Measurements from ENCODE around the gene AJAP1.

AJAP1 gene

DNA sequence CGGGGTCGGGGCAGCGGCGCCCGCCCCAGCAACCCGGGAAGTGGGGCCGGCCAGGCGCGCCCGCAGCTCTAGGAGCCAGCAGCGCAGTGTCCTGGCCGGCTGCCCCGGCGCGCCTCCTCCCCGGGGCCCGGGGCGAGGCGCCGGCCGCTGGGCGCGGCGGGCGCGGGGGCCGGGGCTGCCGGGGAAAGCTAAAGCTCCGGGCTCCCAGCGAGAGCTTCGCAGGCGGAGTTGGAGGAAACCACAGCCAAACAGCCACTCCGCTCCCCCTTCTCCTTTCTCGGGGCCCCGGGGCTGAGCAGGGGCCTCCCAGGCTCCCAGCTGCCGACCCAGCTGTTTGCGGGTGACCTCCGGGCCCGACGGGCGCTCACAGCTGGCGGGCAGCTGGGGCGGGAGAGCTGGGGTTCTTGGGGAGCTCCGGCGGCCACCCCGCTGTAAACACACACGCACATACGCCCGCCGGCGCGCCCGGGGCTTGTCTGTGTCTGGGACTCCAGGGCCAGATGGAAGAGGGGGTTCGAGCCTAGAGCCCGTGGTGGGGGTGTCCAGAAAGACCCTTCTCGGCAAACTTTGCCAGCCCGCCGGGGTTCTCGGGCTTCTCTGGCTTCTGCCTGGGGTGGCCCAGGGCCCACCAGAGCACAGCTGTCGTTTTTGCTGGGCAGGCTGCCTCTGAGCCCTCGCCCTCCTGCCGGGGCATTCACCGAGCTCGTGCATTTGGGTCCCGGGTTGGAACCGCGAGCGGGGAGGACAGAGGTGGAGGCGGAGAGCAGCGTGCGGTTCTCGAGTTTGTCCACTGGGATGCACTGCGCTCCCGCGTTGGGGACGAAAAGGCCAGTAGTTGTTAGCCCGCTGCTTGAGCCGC is 1.5 kb downstream of the AJAP1 start:
- no peak overlapping the region for H3K4me3 ChIP-seq (ENCODE audit: low read length)
- H2AFZ ChIP-seq (ENCODE audit: low read depth, low read length), result no peak overlapping the region
- H3K9me3 ChIP-seq (ENCODE audit: low read length), result no peaks in the 10 kb centered on the region
- no peaks in the 10 kb centered on the region for H3K4me1 ChIP-seq (ENCODE audit: insufficient read depth, low read length)
- H3K36me3 ChIP-seq (ENCODE audit: insufficient read depth, low read length), result no peaks in the 10 kb centered on the region
- peaks cover 64% of the 10 kb centered on the region for H3K27me3 ChIP-seq (ENCODE audit: insufficient read depth, low read length)

DNA sequence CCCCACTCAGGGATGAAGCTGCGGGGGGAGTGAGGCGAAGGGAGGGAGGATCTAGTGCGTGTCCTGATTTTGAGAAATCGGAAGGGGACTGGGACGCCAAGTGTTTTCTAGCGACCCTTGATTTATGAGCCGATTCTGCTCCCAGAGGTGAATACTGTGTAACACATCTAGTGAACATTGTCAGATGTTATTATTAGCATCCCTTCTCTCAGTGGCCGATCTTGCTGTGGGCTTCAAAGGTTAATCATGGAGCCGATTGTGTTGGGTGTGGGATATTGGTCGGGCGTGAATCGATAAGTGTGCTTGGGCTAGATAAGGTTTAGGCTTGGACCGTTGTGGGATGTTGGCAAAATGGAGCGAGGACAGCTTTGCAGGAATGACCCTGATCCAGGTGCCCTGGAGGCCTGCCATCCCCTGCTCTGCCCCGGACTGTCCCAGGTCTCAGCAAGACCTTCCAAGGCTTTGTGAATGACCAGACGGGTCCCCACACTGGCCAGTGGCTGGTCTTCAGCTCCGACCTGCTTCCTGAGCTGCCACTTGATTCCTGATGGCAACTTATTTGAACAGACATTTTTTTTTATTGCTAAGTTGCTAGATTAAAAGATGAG is 2.2 kb downstream of the AJAP1 start:
- H2AFZ ChIP-seq (ENCODE audit: low read depth, low read length), result no peak overlapping the region
- H3K9me3 ChIP-seq (ENCODE audit: low read length), result no peaks in the 10 kb centered on the region
- no peak overlapping the region for H3K4me3 ChIP-seq (ENCODE audit: low read length)
- no peaks in the 10 kb centered on the region for H3K4me1 ChIP-seq (ENCODE audit: insufficient read depth, low read length)
- no peaks in the 10 kb centered on the region for H3K36me3 ChIP-seq (ENCODE audit: insufficient read depth, low read length)
- H3K27me3 ChIP-seq (ENCODE audit: insufficient read depth, low read length), result peaks cover 61% of the 10 kb centered on the region

DNA sequence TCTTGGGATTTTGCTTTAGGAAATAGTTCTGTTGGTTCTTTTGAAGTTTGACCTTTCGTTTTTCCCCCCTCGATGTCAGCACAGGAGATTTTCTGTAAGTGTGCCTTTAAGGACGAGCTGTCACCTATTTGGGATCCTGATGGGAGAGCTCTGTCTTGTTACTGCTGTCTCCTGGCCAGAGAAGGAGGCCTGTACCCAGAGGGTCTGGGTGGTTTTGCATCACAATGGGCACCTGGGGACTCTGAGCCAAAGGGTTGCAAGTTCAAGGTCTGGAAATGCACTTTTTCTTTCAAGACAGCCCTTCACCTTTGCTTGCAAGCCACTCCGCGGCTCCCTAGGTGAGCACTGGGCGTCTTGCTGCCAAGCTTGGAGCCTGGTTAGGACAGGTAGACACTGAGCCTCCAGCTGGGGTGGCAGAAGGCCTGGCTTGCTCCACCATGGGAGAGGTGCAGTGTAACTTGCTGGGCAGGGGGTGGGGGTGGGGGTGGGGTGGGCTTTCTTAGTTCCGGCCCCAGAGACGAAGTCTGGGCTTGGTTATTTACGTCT is 2.9 kb downstream of the AJAP1 start:
- Histone ChIP-seq H3K27me3 (ENCODE audit: insufficient read depth, low read length) (peaks cover 61% of the 10 kb centered on the region), H3K4me3 (ENCODE audit: low read length) (no peak overlapping the region), H2AFZ (ENCODE audit: low read depth, low read length) (no peak overlapping the region)

DNA sequence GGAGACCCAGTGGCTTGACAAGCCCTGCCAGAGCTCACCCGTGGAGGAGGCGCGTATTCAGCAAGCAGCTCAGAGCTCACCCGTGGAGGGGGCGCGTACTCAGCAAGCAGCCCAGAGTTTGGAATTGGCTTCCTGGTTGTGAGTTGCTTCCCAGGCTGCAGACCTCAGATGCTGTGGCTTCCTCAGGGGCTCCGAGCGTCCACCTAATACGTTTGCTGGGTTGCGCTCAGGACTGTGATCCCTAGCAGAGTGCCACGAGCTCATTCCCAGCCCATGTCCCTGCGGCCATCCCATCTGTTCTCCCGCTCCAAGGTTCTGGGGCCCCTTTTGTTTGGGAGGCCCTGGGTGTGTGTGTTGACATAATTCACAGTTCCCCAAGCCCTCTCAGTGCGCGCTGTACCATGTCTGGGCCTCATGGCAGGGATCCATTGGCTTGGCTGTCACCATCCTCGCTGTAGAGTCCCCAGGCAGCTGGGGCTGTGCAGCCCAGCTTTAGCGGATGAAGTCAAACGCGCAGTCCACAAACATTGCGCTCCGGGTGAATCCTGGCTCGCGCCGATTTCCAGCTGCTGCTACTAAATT is 3.6 kb downstream of the AJAP1 start:
- Histone ChIP-seq H3K4me1 (ENCODE audit: insufficient read depth, low read length) (no peaks in the 10 kb centered on the region), H3K9me3 (ENCODE audit: low read length) (no peaks in the 10 kb centered on the region), H2AFZ (ENCODE audit: low read depth, low read length) (no peak overlapping the region), H3K36me3 (ENCODE audit: insufficient read depth, low read length) (no peaks in the 10 kb centered on the region), H3K4me3 (ENCODE audit: low read length) (no peak overlapping the region), H3K27me3 (ENCODE audit: insufficient read depth, low read length) (peaks cover 56% of the 10 kb centered on the region)

More for the DNA sequence above, 2.9 kb downstream of the AJAP1 start:
- H3K4me1 ChIP-seq (ENCODE audit: insufficient read depth, low read length), result no peaks in the 10 kb centered on the region
- H3K36me3 ChIP-seq (ENCODE audit: insufficient read depth, low read length), result no peaks in the 10 kb centered on the region
- H3K9me3 ChIP-seq (ENCODE audit: low read length), result no peaks in the 10 kb centered on the region

DNA sequence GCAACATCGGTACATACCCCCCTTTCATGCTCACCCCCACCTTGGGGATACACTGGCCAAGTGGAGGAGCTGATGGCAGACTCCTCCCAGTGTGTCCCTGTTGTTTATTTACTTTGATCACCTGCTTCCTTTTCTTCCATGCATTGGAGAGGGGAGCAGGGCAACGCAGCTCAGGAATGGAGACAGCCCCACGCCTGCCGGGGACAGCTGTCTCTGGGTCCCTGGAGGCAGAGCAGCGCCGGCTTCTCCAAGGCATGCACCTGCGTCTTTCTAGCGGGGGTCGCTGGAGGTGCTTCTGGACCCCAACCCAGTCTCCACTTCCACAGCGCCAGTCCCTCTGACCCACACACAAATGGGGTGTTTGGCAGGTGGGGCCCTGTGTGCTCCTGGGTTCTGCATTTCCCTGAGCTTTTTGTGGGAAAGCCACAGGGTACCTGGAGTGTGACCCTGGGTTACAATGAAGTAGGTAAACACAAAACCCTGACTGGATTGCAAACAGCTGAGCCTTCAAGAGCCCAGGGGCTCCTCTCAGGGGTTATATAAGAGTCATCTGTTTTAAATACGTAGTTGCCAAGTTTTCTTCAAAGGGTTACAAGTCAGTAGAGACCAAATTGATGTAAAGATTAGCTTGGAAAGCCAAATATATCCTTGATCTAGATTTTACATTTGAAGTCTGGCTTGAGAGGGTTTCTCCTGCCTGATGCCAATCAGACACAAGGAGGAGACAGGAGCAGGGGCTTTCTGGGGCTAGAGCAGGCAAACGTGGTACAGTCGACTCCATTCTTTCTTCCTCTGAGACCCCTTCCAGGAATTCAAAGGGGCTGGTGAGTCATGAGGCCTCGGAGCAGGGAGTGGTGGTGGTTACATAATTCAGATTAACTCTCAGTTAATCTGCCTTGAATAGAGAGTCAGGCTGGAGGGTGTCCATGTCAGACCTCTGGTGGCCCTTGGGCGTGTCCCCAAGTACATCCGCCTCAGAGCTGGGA is 4.5 kb downstream of the AJAP1 start:
- no peak overlapping the region for H2AFZ ChIP-seq (ENCODE audit: low read depth, low read length)
- H3K27me3 ChIP-seq (ENCODE audit: insufficient read depth, low read length), result peaks cover 47% of the 10 kb centered on the region
- H3K4me1 ChIP-seq (ENCODE audit: insufficient read depth, low read length), result no peaks in the 10 kb centered on the region
- H3K36me3 ChIP-seq (ENCODE audit: insufficient read depth, low read length), result no peaks in the 10 kb centered on the region
- no peaks in the 10 kb centered on the region for H3K9me3 ChIP-seq (ENCODE audit: low read length)
- no peak overlapping the region for H3K4me3 ChIP-seq (ENCODE audit: low read length)

DNA sequence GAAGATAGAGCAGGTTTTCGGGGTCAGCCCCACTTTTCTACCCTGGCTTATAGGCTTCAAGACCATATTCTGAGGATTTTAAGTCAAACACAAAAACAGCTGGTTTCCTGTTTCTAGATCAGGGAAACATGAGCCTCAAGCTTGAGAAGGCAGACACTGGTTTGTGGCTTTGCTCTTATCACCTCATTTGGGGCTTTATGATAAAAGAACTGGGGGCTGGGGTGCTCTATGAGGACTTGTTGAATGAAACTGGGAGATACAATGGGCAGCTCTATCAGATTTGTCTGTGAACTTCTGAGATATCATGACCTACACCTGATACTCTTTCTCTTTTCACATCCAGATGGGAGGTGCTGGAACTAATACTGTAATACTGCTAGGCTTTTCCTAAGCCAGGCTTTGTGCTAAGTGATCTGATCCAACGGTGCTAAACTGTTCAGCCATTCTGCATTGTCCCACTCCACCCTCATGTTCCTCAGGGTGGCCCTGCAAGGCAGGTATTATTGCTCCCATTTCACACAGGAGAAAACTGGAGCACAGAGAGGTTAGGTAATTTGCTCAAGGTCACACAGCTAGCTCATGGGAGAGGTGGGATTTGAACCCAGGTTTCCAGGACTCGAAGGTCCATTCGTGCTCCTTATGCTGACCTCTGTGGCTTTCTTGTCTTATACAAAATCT is 6.6 kb downstream of the AJAP1 start:
- Histone ChIP-seq H3K4me1 (ENCODE audit: insufficient read depth, low read length) (no peaks in the 10 kb centered on the region), H3K36me3 (ENCODE audit: insufficient read depth, low read length) (no peaks in the 10 kb centered on the region), H3K9me3 (ENCODE audit: low read length) (no peaks in the 10 kb centered on the region), H2AFZ (ENCODE audit: low read depth, low read length) (no peak overlapping the region), H3K27me3 (ENCODE audit: insufficient read depth, low read length) (peaks cover 33% of the 10 kb centered on the region), H3K4me3 (ENCODE audit: low read length) (no peak overlapping the region)

DNA sequence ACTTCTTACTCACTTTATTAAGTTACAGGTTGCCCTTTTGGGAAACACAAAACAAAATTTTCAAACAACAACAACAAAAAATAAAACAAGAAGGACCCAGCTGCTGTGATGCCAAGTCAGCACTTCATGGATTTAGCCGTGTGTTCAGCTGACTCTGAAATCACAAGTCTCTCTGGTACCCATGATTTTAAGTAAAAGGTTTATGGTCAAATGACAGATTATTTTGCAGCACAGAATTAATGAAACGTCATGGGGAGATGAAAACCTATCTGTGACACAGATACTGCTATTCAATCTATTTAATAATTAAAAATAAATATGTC is 7.1 kb downstream of the AJAP1 start:
- H3K27me3 ChIP-seq (ENCODE audit: insufficient read depth, low read length), result peaks cover 28% of the 10 kb centered on the region
- no peaks in the 10 kb centered on the region for H3K4me1 ChIP-seq (ENCODE audit: insufficient read depth, low read length)
- H3K36me3 ChIP-seq (ENCODE audit: insufficient read depth, low read length), result no peaks in the 10 kb centered on the region
- no peak overlapping the region for H2AFZ ChIP-seq (ENCODE audit: low read depth, low read length)
- no peak overlapping the region for H3K4me3 ChIP-seq (ENCODE audit: low read length)
- no peaks in the 10 kb centered on the region for H3K9me3 ChIP-seq (ENCODE audit: low read length)

DNA sequence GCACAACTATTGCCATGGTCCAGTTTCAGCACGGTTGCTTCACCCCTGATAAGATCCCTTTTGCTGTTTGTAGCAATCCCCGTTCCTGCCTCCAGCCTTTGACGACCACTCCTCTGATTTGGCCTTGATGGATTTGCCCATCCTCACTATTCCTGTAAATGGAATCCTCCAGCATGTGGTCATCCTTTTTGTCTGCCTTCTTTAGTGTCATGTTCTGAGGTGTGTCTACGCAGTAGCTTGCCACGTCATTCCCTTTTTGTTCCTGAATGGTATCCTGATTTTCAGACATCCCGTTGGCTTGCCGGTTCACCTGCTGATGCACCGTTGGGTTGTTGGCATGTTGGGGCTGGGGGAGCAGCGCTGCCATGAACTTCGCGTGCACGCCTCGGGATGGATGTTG is 7.8 kb downstream of the AJAP1 start:
- Histone ChIP-seq H3K4me3 (ENCODE audit: low read length) (no peak overlapping the region), H3K4me1 (ENCODE audit: insufficient read depth, low read length) (no peaks in the 10 kb centered on the region), H2AFZ (ENCODE audit: low read depth, low read length) (no peak overlapping the region), H3K36me3 (ENCODE audit: insufficient read depth, low read length) (no peaks in the 10 kb centered on the region), H3K27me3 (ENCODE audit: insufficient read depth, low read length) (peaks cover 22% of the 10 kb centered on the region), H3K9me3 (ENCODE audit: low read length) (no peaks in the 10 kb centered on the region)

DNA sequence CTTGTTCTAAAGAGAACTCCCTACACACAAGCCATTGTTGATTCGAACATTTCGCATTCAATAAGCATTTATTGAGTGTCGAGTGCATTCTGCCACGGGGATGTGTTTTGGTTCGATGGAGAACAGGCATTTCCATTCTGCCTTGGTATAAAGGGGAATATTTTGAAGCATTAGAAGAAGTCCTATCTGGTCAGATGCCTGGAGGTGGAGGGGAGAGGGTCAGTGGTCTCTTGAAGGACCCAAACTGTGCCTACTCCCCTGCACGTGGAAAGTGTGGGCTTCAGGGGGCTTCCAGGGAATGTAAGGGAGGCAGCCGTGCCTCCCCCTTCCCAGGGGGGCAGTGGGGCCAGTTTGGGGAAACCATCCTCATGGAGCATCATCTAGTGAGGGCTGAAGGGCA is 8.3 kb downstream of the AJAP1 start:
- Histone ChIP-seq H3K36me3 (ENCODE audit: insufficient read depth, low read length) (no peaks in the 10 kb centered on the region), H3K27me3 (ENCODE audit: insufficient read depth, low read length) (peaks cover 16% of the 10 kb centered on the region), H3K9me3 (ENCODE audit: low read length) (no peaks in the 10 kb centered on the region), H2AFZ (ENCODE audit: low read depth, low read length) (no peak overlapping the region), H3K4me1 (ENCODE audit: insufficient read depth, low read length) (no peaks in the 10 kb centered on the region), H3K4me3 (ENCODE audit: low read length) (no peak overlapping the region)

DNA sequence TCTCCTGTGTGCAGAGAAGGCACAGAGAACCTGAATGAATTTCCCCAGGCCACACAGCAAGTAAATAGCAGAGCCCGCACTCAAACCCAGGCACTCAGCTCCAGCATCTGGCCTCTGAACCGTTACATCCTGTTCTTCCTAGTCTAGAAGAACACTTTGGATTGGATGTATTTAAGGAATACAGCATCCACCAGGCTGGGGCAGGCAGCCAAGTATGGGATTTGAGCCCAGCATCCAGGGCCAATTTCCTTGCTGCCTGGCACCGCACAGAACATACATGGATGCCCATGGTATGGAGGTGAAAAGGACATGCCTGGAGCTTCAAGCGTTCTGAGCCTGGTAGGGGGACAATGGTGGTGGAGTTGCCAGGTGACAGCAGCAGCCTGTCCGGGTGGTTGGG is 9.7 kb downstream of the AJAP1 start:
- no peaks in the 10 kb centered on the region for H3K36me3 ChIP-seq (ENCODE audit: insufficient read depth, low read length)
- no peak overlapping the region for H3K4me3 ChIP-seq (ENCODE audit: low read length)
- H3K4me1 ChIP-seq (ENCODE audit: insufficient read depth, low read length), result no peaks in the 10 kb centered on the region
- no peaks in the 10 kb centered on the region for H3K9me3 ChIP-seq (ENCODE audit: low read length)
- H3K27me3 ChIP-seq (ENCODE audit: insufficient read depth, low read length), result peaks cover 3% of the 10 kb centered on the region
- H2AFZ ChIP-seq (ENCODE audit: low read depth, low read length), result no peak overlapping the region

DNA sequence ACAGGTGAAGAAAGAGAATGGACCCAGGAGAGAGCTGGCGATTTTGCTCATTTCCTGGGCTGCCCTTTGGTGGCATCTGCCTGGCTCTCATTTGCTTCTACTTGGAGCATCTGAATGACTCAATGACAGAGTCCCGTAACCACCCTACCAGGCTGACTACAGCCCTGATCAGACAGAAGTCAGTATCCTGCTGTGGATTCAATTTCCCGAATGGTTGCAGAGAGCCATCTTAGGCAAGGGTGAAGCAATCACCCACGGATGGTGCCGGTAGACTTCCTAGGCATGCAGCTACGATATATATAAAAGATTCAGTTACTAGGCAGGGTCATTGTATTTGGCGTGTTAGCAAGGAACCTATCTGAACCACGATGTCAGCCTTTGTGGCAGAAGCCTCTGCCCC is 10.2 kb downstream of the AJAP1 start:
- no peaks in the 10 kb centered on the region for H3K36me3 ChIP-seq (ENCODE audit: insufficient read depth, low read length)
- H3K27me3 ChIP-seq (ENCODE audit: insufficient read depth, low read length), result no peaks in the 10 kb centered on the region
- H2AFZ ChIP-seq (ENCODE audit: low read depth, low read length), result no peak overlapping the region
- H3K4me3 ChIP-seq (ENCODE audit: low read length), result no peak overlapping the region
- H3K4me1 ChIP-seq (ENCODE audit: insufficient read depth, low read length), result no peaks in the 10 kb centered on the region
- no peaks in the 10 kb centered on the region for H3K9me3 ChIP-seq (ENCODE audit: low read length)

DNA sequence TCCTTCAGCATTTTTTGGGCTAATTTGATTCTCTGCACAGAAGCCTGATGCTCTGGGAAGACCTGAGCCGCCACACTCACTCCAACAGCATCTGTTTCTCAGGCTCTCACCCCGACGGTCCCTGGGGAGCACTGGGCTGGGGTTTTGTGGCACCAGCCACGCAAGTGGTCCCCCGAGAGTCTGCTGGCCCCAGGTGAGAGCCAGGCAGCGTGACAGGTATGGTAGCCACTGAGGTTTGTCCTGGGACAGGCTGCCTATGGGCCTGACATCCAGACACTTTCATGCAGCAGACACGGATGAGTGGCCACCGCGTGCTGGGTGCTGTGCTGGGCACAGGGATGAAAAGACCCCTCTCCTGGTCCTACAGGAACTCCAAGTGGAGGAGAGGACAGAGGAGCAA is 11.0 kb downstream of the AJAP1 start:
- Histone ChIP-seq H3K4me1 (ENCODE audit: insufficient read depth, low read length) (no peaks in the 10 kb centered on the region), H3K9me3 (ENCODE audit: low read length) (no peaks in the 10 kb centered on the region), H3K27me3 (ENCODE audit: insufficient read depth, low read length) (no peaks in the 10 kb centered on the region), H2AFZ (ENCODE audit: low read depth, low read length) (no peak overlapping the region), H3K4me3 (ENCODE audit: low read length) (no peak overlapping the region), H3K36me3 (ENCODE audit: insufficient read depth, low read length) (no peaks in the 10 kb centered on the region)

All from neuron (in vitro differentiated cells).